Liver (tissue), 3 donors: ENCODE measurements around the gene GPAT3.

Experiments
- ATF3 ChIP-seq: IDR thresholded peaks from 2 replicates; pipeline ENCODE4 v1.6.1; 2016; ENCODE audit warnings: antibody characterized with exemption
- CTCF ChIP-seq: fragments of 150-350 bp; IDR thresholded peaks from 2 replicates; pipeline ENCODE4 v1.5.1; 2017; ENCODE audit warnings: improper control_type of control experiment, low read depth, low read length; ENCODE audit not compliant: missing input control
- EGR1 ChIP-seq, 2 donors: IDR thresholded peaks; 2 replicates each; pipeline ENCODE4 v1.6.1; 2016 to 2018; ENCODE audit warnings: antibody characterized with exemption in 2 of 2, low read depth in 2 of 2
- HNF4A ChIP-seq, 2 donors: conservative IDR thresholded peaks; 2 replicates each; pipeline ENCODE4 v1.6.1; 2016; ENCODE audit warnings: antibody characterized with exemption in 2 of 2, mild to moderate bottlenecking in 2 of 2
- JUND ChIP-seq, 2 donors: IDR thresholded peaks; 2 replicates each; pipeline ENCODE4 v1.6.1; 2016; ENCODE audit warnings: antibody characterized with exemption in 2 of 2
- MAX ChIP-seq: IDR thresholded peaks from 2 replicates; pipeline ENCODE4 v1.6.1; 2016; ENCODE audit warnings: antibody characterized with exemption
- RAD21 ChIP-seq, 2 donors: IDR thresholded peaks; 2 replicates each; pipeline ENCODE4 v1.6.1; 2016; ENCODE audit warnings: antibody characterized with exemption in 2 of 2, mild to moderate bottlenecking in 2 of 2
- TAF1 ChIP-seq: conservative IDR thresholded peaks from 2 replicates; pipeline ENCODE4 v1.6.1; 2016; ENCODE audit warnings: antibody characterized with exemption, mild to moderate bottlenecking
- YY1 ChIP-seq: IDR thresholded peaks from 2 replicates; pipeline ENCODE4 v1.6.1; 2016; ENCODE audit warnings: antibody characterized with exemption, mild to moderate bottlenecking
- ZBTB33 ChIP-seq: IDR thresholded peaks from 2 replicates; pipeline ENCODE4 v1.6.1; 2016; ENCODE audit warnings: antibody characterized with exemption
- donor health status: healthy.
- donor health status: healthy.

- TF ChIP-seq ATF3 (no peak), CTCF (no peak), JUND (IDR thresholded peaks at IDR 0.05) (no peak), MAX (no peak), YY1 (no peak), HNF4A (conservative IDR thresholded peaks at IDR 0.05) (no peak), TAF1 (no peak), EGR1 (IDR thresholded peaks at IDR 0.05; ENCODE audit: low read depth in 2 of 2) (no peak), RAD21 (IDR thresholded peaks at IDR 0.05) (no peak), ZBTB33 (no peak)
Observed at GRCh38 chr4:83503974-83504373, 31.9 kb upstream of the GPAT3 start.
